ENCODE measurements around the gene TFCP2L1.
"Not testable (repeated sequence)": the region's sequence is repeated elsewhere in the genome, so short reads cannot be mapped to it uniquely, and the experiment has no call there.

The TFCP2L1 gene

DNA sequence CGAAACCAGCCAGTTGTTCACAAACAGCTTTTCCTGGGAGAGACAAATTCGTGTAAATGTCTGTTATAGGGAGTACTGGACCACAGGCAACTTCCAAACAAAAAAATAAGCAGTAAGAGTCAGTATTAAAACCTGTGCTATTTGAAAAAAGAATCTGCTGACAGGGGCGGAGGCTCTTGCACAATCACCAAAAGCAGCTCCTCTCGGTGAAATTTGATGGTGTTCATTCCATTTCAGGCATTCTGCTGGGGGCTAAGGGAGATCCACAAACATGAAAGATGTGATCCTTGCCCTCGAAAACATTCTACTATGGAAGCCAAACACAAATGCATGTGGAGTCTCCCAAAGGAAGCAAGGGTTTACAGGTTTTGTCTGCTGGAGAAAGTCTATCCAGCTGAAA is 45.0 kb downstream of the TFCP2L1 start:
- DNase-seq = no peak

DNA sequence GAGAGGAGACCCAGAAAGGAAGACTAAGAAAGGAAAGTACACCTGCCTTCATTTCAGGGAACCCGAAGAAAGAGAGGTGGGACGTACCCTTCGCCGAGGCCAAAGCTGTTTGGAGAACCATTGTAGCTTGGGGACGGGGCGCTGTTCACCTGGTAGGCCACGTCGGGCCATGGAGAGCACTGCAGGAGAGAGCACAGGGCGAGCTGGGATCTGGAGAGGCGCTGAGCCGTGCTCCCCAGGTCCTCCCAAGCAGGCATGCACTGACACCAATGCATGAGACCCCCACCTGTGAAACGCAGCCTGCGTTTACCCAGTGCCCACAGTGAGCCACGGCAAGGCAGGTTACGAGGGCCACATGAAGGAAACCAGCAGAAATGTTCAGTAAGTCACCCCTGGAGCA is 45.5 kb downstream of the TFCP2L1 start:
- no peak for DNase-seq

DNA sequence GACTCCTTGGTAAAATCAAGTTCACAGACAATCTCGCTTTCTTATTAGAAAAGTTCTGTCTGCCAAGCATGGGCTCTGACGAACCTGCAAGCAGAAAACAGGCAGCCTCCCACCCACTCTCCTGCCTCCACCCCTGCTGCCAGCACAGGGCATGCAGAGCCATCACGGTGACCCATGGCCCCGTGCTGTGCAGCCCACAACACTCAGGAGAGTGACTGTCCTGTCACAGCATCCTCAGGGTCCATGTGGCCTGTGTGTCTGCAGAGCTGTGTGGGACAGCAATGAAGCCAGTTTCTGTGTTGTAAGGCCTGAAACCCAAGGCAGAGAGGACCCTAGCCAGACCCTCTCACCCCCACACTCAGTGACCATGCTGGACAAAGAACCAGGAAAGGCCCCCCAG is 46.2 kb downstream of the TFCP2L1 start:
- no peak for DNase-seq

- no peak for DNase-seq
Measured at GRCh38 chr2:121237980-121238665, 46.9 kb downstream of the TFCP2L1 start.

- no peak for DNase-seq
Measured at GRCh38 chr2:121237336-121237979, 47.5 kb downstream of the TFCP2L1 start.

DNA sequence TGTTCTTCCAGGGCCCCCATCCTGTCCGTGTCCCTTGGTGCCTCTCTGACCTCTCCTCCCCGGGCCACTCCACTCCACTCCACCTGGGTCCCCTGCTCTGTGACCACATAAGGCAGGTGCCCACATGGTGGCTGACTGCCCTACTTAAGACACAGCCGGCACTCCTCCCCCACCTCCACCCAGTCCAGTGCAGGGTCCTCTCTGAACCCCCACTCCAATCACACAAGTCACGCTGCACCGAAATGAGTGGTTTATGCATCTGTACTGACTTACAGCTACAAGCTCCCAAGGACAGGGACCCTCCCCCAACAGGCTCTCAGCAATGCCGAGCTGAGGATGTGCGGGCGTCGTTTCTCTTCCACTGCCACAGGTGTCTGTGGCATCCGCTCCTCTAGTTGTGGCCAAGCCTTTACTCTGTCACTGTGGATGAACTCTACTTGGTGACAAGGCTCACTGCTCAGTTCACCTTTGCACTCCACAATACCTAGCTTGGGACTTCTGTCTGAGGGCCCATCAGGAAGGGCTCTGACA is 48.3 kb downstream of the TFCP2L1 start:
- no peak for DNase-seq

DNA sequence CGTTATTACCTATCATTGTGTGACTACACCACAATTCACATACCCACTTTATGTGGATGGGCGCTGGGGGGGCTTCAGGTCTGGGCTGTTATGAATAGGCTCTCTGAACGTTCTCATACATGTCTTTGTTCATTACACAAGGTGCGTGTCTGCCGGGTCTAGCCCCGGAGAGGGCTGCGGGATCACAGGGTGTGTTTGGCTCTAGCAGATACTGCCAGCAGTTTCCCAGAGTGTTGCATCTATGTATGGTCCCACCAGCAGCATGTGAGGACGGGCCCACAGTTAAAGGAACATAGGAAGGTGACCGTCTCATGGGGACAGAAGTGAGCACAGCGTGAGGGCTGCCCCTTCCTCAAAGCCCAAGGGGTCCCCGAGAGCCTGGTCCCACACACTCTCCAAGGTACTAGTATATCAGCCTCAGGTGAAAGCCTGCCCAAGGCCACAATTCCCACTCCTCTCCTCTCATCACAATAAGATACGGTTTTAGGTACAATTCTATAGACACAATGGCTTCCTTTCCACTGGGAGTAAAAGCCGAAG is 48.8 kb downstream of the TFCP2L1 start:
- no peak for DNase-seq

DNA sequence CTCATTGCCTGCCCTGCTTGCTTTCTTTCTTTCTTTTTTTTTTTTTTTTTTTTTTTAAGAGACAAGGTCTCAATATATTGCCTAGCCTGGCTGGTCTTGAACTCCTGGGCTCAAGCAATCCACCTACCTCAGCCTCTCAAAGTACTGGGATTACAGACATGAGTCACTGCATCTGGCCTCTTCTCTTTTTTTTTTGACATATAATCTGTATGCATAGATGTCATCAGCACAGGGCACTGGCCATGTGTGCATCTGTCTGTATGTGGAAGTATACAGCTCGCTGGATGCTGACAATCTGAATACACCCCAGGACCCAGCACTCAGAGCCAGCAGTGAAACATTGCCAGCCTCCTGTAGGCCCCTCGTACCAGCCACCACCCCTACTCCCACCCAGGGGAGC is 49.5 kb downstream of the TFCP2L1 start:
- DNase-seq = no peak

DNA sequence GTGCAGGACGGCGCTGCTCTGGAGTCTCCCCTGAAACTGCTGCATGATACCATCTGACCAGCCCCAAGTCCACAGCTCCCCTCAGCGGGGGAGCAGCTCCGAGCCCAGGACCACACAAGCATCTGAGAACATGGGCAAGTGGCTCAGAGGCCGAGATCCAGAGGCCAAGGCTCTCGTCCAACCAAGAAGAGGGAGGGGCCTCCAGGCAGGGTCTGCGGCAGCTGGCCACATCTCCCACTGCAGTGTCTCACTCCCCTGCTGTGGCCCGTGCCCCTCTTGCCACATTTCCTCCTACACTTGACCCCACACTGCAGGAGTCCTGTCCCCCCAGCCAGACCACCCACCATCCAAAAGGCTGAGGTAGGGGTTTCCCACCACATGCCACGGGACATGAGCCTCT is 50.2 kb downstream of the TFCP2L1 start:
- no peak for DNase-seq

- DNase-seq = no peak
Measured at GRCh38 chr2:121234144-121234543, 50.9 kb downstream of the TFCP2L1 start.

DNA sequence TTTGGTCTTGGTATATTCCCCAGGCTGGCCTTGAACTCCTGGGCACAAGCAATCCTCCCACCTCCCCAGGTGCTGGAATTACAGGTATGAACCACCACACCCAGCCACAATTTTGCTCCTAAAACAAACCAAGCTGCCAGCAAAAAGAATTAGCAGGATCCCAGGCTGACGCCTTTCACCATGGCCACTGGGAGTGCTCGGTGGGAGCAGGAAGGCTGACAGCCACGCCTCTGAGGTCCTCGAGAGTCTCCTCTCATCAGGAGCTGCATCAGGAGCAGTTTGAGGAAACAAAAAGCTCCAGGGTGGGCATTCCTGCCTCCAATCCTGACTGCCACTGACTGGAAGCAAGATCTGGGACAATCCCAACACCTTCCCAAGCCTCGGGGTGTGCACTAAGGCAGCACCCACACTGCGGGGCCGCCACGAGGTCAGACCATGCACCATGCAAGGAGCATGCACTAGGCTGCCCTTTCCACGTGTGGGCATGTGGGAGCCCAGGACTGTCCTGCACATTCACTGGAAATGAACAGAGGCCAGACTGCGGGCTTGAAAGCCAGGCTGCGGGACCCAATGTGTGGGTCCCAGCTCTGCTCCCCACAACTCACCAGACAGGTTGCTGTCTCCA is 51.4 kb downstream of the TFCP2L1 start:
- no peak for DNase-seq

- DNase-seq = no peak
Measured at GRCh38 chr2:121232626-121233265, 52.3 kb downstream of the TFCP2L1 start.

GRCh38 chr2:121231385-121232000 is 53.5 kb downstream of the TFCP2L1 start:
- DNase-seq = no peak

GRCh38 chr2:121228521-121228920 is 56.5 kb downstream of the TFCP2L1 start:
- DNase-seq = no peak

DNA sequence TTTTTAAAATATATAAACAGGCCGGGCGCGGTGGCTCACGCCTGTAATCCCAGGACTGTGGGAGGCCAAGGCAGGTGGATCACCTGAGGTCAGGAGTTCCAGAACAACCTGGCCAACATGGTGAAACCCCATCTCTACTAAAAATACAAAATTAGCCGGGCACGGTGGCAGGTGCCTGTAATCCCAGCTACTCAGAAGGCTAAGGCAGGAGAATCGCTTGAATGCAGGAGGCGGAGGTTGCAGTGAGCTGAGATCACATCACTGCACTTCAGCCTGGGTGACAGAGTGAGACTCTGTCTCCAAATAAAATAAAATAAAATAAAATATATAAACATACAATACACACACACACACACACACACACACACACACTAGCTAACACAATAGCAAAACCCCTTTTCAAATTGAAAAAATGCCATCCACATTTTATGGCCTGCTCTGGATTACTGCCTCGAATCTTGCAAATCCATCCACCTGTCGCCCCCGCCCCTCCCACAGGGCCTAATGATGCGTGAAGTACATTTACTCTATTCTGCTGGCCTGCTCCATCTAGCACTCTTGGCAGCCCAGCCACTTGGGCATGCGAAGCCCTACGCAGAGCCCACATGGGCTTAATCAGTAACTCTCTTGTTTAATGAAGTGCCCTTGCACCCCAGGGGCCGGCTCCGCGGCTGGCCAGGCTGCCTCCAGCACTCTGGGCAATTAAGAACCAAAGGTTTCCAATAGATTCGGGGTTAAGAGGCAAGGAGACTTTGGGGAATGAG is 57.4 kb downstream of the TFCP2L1 start:
- not testable (repeated sequence) for DNase-seq

GRCh38 chr2:121225681-121226080 is 59.3 kb downstream of the TFCP2L1 start:
- DNase-seq = not testable (repeated sequence)

- no peak for DNase-seq
Measured at GRCh38 chr2:121220995-121221394, 64.0 kb downstream of the TFCP2L1 start.

GRCh38 chr2:121219866-121220265 is 65.1 kb downstream of the TFCP2L1 start:
- DNase-seq = no peak

DNA sequence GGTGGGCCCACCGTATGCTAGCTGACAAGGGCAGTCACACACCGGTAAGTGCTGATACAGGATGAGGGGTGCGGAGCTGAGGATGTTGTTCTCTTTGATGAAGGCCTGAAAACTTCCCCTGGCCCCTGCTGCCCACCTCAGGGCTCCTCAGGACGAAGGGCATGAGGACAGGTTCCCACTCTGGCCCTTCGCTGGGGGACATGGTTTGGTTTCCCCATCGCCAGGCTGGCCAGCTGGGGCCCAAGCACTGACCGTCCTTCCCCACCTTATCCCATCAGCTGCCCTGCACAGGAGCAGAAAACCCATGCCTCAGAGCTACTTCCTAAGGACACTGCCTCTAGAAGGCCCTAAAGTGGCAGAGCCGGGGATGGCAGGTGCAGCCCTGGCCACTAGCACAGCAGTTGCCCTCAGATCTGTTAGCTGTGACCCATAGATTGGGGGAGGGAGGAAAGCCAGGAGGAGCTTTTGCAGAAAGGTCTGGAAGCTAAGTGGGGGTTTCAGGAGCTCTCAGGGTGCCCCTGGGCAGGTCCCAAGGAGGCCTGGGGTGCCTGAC is 66.5 kb downstream of the TFCP2L1 start:
- DNase-seq = no peak

- no peak for DNase-seq
Measured at GRCh38 chr2:121217627-121218026, 67.4 kb downstream of the TFCP2L1 start.

DNA sequence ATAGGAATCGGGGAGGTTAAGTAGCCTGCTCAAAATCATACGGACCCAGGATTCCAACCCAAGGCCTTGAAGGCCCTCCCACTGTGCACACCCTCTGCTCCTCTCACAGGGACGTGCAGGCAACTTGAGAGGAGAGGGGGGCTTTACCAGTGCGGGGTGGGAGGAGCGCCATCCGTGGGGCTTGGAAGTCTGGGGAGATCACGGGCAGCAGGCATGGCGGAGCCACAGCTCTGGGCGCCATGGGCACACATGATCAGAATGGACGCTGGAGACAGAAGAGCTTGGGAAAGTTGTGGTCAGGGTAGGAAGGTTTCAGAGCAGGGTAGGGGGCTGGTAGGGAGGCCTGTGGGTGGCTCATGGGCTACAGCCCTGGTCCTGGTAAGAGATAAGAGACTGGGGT is 70.7 kb downstream of the TFCP2L1 start:
- no peak for DNase-seq

- DNase-seq = no peak
Measured at GRCh38 chr2:121213386-121213785, 71.6 kb downstream of the TFCP2L1 start.
